ENCODE measurements around the gene HSFX3. TPM values are rescaled to one million over a fixed set of nuclear protein-coding genes. Genes with fewer than 3 reads are reported as not detected.
A peak's percentile ranks its signal among the peaks of the same experiment; 100 is the strongest.
"Not testable (repeated sequence)": the region's sequence is repeated elsewhere in the genome, so short reads cannot be mapped to it uniquely, and the experiment has no call there.

The HSFX3 gene
- total RNA-seq, 2 experiments from 2014 or later = not detected

- H3K36me3 Mint-ChIP-seq (ENCODE audit: low read depth) = peaks cover 13% of the 10 kb centered on the region
- POLR2A ChIA-PET = interaction anchor here (0.9 to 2.8 kb wide), 10 partner anchors 12 to 1856 kb away, joined by 4 to 102 read pairs (median 12); partner anchors contain the start of genes EOLA2, FMR1, IDS and MTMR1
- peak; percentile 55 for ATAC-seq (ENCODE audit: poor library complexity)
- intact Hi-C loops (cut with DNase I, micrococcal nuclease) = no loop called here
- no peaks in the 10 kb centered on the region for H3K27me3 ChIP-seq (ENCODE audit: control insufficient read depth in 1 of 2, insufficient read depth in 2 of 2, low read length in 2 of 2)
- peaks cover 8% of the 10 kb centered on the region for H3K4me1 Mint-ChIP-seq (ENCODE audit: low read depth)
- peaks cover under 1% of the 10 kb centered on the region for H3K36me3 ChIP-seq (ENCODE audit: insufficient read depth, low read length)
- no peaks in the 10 kb centered on the region for H3K27me3 Mint-ChIP-seq
- CTCF ChIA-PET = interaction anchor here (0.8 to 3.5 kb wide), 9 partner anchors 12 to 399 kb away, joined by 3 to 22 read pairs (median 3); partner anchors contain the start of gene IDS
- peak overlapping the region; percentile 96 for H3K27ac Mint-ChIP-seq
- H3K4me3 ChIP-seq (ENCODE audit: low read length) = peak overlapping the region; percentile 87
- no peaks in the 10 kb centered on the region for H3K9me3 ChIP-seq (ENCODE audit: control insufficient read depth in 1 of 2, insufficient read depth in 1 of 2, low read length in 2 of 2)
- peaks cover 16% of the 10 kb centered on the region for H3K4me1 ChIP-seq (ENCODE audit: insufficient read depth, low read length)
- peak overlapping the region; percentile 92 to 99 for H3K27ac ChIP-seq (ENCODE audit: low read depth in 1 of 2, low read length in 2 of 2)
- no peak for TF ChIP-seq CTCF (IDR thresholded peaks at IDR 0.05)
- DNase-seq = peak; percentile 82 to 95 (median 91)
- H3K4me3 Mint-ChIP-seq = peak overlapping the region; percentile 96
- H3K9me3 Mint-ChIP-seq = no peaks in the 10 kb centered on the region
Measured at GRCh38 chrX:149540131-149540620, 9.5 kb downstream of the HSFX3 start.

GRCh38 chrX:149539283-149540130, 10.2 kb downstream of the HSFX3 start:
- Mint-ChIP-seq H3K4me1 (ENCODE audit: low read depth) (peaks cover 8% of the 10 kb centered on the region), H3K9me3 (no peaks in the 10 kb centered on the region), H3K4me3 (peak overlapping the region; percentile 89), H3K27me3 (no peaks in the 10 kb centered on the region), H3K27ac (peak overlapping the region; percentile 96), H3K36me3 (ENCODE audit: low read depth) (peaks cover 13% of the 10 kb centered on the region)
- Histone ChIP-seq H3K27me3 (ENCODE audit: control insufficient read depth in 1 of 2, insufficient read depth in 2 of 2, low read length in 2 of 2) (no peaks in the 10 kb centered on the region), H3K4me1 (ENCODE audit: insufficient read depth, low read length) (peaks cover 16% of the 10 kb centered on the region), H3K36me3 (ENCODE audit: insufficient read depth, low read length) (no peaks in the 10 kb centered on the region), H3K4me3 (ENCODE audit: low read length) (peak overlapping the region; percentile 65), H3K9me3 (ENCODE audit: control insufficient read depth in 1 of 2, insufficient read depth in 1 of 2, low read length in 2 of 2) (no peaks in the 10 kb centered on the region), H3K27ac (ENCODE audit: low read depth in 1 of 2, low read length in 2 of 2) (peak overlapping the region; percentile 56 to 58)
- ChIA-PET CTCF (interaction anchor here (0.9 to 3.5 kb wide), 6 partner anchors 12 to 45 kb away, joined by 3 to 22 read pairs (median 4); partner anchors contain the start of gene IDS), POLR2A (interaction anchor here (0.9 to 2.8 kb wide), 11 partner anchors 12 to 1857 kb away, joined by 3 to 102 read pairs (median 12); partner anchors contain the start of genes EOLA2, FMR1, IDS and MTM1)
- intact Hi-C loops (cut with DNase I, micrococcal nuclease) = loop anchor here in 1 of 2 experiments (10.0 kb wide), 1 partner anchor 1025 kb away; the partner anchor contains the start of gene MTM1
- peak; percentile 52 for ATAC-seq (ENCODE audit: poor library complexity)
- TF ChIP-seq CTCF (IDR thresholded peaks at IDR 0.05) = no peak
- peak; percentile 77 to 96 (median 85) for DNase-seq

- H3K4me1 ChIP-seq (ENCODE audit: insufficient read depth, low read length) = peaks cover 16% of the 10 kb centered on the region
- H3K9me3 ChIP-seq (ENCODE audit: control insufficient read depth in 1 of 2, insufficient read depth in 1 of 2, low read length in 2 of 2); ATAC-seq (ENCODE audit: poor library complexity); H3K27me3 ChIP-seq (ENCODE audit: control insufficient read depth in 1 of 2, insufficient read depth in 2 of 2, low read length in 2 of 2); H3K4me3 ChIP-seq (ENCODE audit: low read length); DNase-seq; H3K27ac Mint-ChIP-seq; H3K27ac ChIP-seq (ENCODE audit: low read depth in 1 of 2, low read length in 2 of 2); H3K9me3 Mint-ChIP-seq; H3K36me3 ChIP-seq (ENCODE audit: insufficient read depth, low read length); H3K27me3 Mint-ChIP-seq; POLR2A ChIA-PET; H3K4me3 Mint-ChIP-seq; H3K4me1 Mint-ChIP-seq (ENCODE audit: low read depth); CTCF ChIA-PET: not testable (repeated sequence)
- H3K36me3 Mint-ChIP-seq (ENCODE audit: low read depth) = peaks cover 13% of the 10 kb centered on the region
- intact Hi-C loops (cut with DNase I, micrococcal nuclease) = loop anchor here in 1 of 2 experiments (10.0 kb wide), 1 partner anchor 1027 kb away; the partner anchor contains the start of gene MTM1
Measured at GRCh38 chrX:149537474-149537873, 12.2 kb downstream of the HSFX3 start.

- H3K9me3 Mint-ChIP-seq; ATAC-seq (ENCODE audit: poor library complexity); H3K9me3 ChIP-seq (ENCODE audit: control insufficient read depth in 1 of 2, insufficient read depth in 1 of 2, low read length in 2 of 2); H3K4me3 Mint-ChIP-seq; H3K4me1 Mint-ChIP-seq (ENCODE audit: low read depth); H3K27me3 Mint-ChIP-seq; H3K27ac Mint-ChIP-seq; H3K27me3 ChIP-seq (ENCODE audit: control insufficient read depth in 1 of 2, insufficient read depth in 2 of 2, low read length in 2 of 2); POLR2A ChIA-PET; DNase-seq; H3K4me1 ChIP-seq (ENCODE audit: insufficient read depth, low read length); CTCF ChIA-PET; H3K27ac ChIP-seq (ENCODE audit: low read depth in 1 of 2, low read length in 2 of 2); H3K36me3 ChIP-seq (ENCODE audit: insufficient read depth, low read length); H3K4me3 ChIP-seq (ENCODE audit: low read length): not testable (repeated sequence)
- H3K36me3 Mint-ChIP-seq (ENCODE audit: low read depth) = peaks cover 13% of the 10 kb centered on the region
- intact Hi-C loops (cut with DNase I, micrococcal nuclease) = loop anchor here in 1 of 2 experiments (10.0 kb wide), 1 partner anchor 1030 kb away; the partner anchor contains the start of gene MTM1
Measured at GRCh38 chrX:149534926-149535602, 14.7 kb downstream of the HSFX3 start.

DNA sequence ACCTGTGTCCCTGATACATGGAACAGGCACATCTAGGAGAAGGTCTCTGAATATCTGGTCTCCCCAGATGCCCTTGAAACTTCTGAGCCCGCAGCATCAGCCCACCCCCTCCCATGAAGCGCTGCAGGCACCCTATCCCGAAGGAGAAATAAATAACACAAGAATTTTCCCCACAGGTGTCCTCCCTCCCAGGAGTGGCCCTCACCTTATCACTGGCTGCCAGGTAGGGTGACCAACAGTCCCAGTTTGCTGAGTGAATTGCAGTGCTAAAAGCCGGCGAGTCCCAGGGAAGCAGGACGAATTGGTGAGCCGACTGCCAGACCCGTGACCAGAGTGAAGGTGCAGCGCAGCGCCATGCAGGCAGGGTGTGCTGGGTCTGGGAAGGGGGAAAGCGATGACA, 15.7 kb downstream of the HSFX3 start:
- intact Hi-C loops (cut with DNase I, micrococcal nuclease) = loop anchor here in 1 of 2 experiments (10.0 kb wide), 1 partner anchor 1031 kb away; the partner anchor contains the start of gene MTM1
- not testable (repeated sequence) for H3K27me3 ChIP-seq (ENCODE audit: control insufficient read depth in 1 of 2, insufficient read depth in 2 of 2, low read length in 2 of 2); ATAC-seq (ENCODE audit: poor library complexity)

More for the DNA sequence above, 15.7 kb downstream of the HSFX3 start:
- H3K4me1 ChIP-seq (ENCODE audit: insufficient read depth, low read length); H3K27ac Mint-ChIP-seq; H3K9me3 ChIP-seq (ENCODE audit: control insufficient read depth in 1 of 2, insufficient read depth in 1 of 2, low read length in 2 of 2); H3K4me3 Mint-ChIP-seq; POLR2A ChIA-PET; CTCF ChIA-PET; H3K27ac ChIP-seq (ENCODE audit: low read depth in 1 of 2, low read length in 2 of 2); H3K36me3 ChIP-seq (ENCODE audit: insufficient read depth, low read length); H3K36me3 Mint-ChIP-seq (ENCODE audit: low read depth); H3K4me1 Mint-ChIP-seq (ENCODE audit: low read depth); H3K9me3 Mint-ChIP-seq; DNase-seq; H3K4me3 ChIP-seq (ENCODE audit: low read length); H3K27me3 Mint-ChIP-seq: not testable (repeated sequence)
